Measurements from ENCODE around the gene ZBTB46.

The ZBTB46 gene

GRCh38 chr20:63783970-63784369 is 47.1 kb downstream of the ZBTB46 start:
- no peak overlapping the region for H3K4me3 ChIP-seq (IDR thresholded peaks at IDR 0.05; ENCODE audit: insufficient read depth, low read depth, low read length)
- H3K4me1 ChIP-seq (ENCODE audit: low read depth, poor library complexity, severe bottlenecking) = peaks cover 8% of the 10 kb centered on the region
- no peak overlapping the region for H3K9ac ChIP-seq
- H3K36me3 ChIP-seq (ENCODE audit: insufficient read depth) = no peaks in the 10 kb centered on the region
- H3K4me2 ChIP-seq = no peak overlapping the region
- no peaks in the 10 kb centered on the region for H4K20me1 ChIP-seq (ENCODE audit: insufficient read depth)
- no peak for TF ChIP-seq CTCF (conservative IDR thresholded peaks at IDR 0.05; ENCODE audit: low read depth, low read length)
- H3K27ac ChIP-seq = no peak overlapping the region
- no peaks in the 10 kb centered on the region for H3K79me2 ChIP-seq (ENCODE audit: insufficient read depth, low read depth)
- H2AFZ ChIP-seq (ENCODE audit: low read depth) = no peak overlapping the region
- H3K27me3 ChIP-seq (ENCODE audit: insufficient read depth, low read depth) = peaks cover 37% of the 10 kb centered on the region

GRCh38 chr20:63782521-63782971 is 48.5 kb downstream of the ZBTB46 start:
- peak overlapping the region; percentile 16; the same call in 1 of the 2 replicates for H2AFZ ChIP-seq (ENCODE audit: low read depth)
- no peaks in the 10 kb centered on the region for H3K79me2 ChIP-seq (ENCODE audit: insufficient read depth, low read depth)
- no peaks in the 10 kb centered on the region for H3K36me3 ChIP-seq (ENCODE audit: insufficient read depth)
- no peak overlapping the region for H3K27ac ChIP-seq
- H3K4me2 ChIP-seq = no peak overlapping the region
- peaks cover 28% of the 10 kb centered on the region for H3K27me3 ChIP-seq (ENCODE audit: insufficient read depth, low read depth)
- H3K4me1 ChIP-seq (ENCODE audit: low read depth, poor library complexity, severe bottlenecking) = peaks cover 8% of the 10 kb centered on the region
- no peaks in the 10 kb centered on the region for H4K20me1 ChIP-seq (ENCODE audit: insufficient read depth)
- TF ChIP-seq CTCF (conservative IDR thresholded peaks at IDR 0.05; ENCODE audit: low read depth, low read length) = no peak
- no peak overlapping the region for H3K4me3 ChIP-seq (IDR thresholded peaks at IDR 0.05; ENCODE audit: insufficient read depth, low read depth, low read length)
- no peak overlapping the region for H3K9ac ChIP-seq

- H3K4me3 ChIP-seq (IDR thresholded peaks at IDR 0.05; ENCODE audit: insufficient read depth, low read depth, low read length) = no peak overlapping the region
- H3K4me1 ChIP-seq (ENCODE audit: low read depth, poor library complexity, severe bottlenecking) = peaks cover 8% of the 10 kb centered on the region
- H3K9ac ChIP-seq = no peak overlapping the region
- no peaks in the 10 kb centered on the region for H3K79me2 ChIP-seq (ENCODE audit: insufficient read depth, low read depth)
- 0 out of 2 replicates have a peak overlapping the region, but pooled peaks have one; percentile 14 for H3K4me2 ChIP-seq
- no peaks in the 10 kb centered on the region for H4K20me1 ChIP-seq (ENCODE audit: insufficient read depth)
- H3K27ac ChIP-seq = no peak overlapping the region
- peaks cover 28% of the 10 kb centered on the region for H3K27me3 ChIP-seq (ENCODE audit: insufficient read depth, low read depth)
- H2AFZ ChIP-seq (ENCODE audit: low read depth) = peak overlapping the region; percentile 16; the same call in 1 of the 2 replicates
- no peak for TF ChIP-seq CTCF (conservative IDR thresholded peaks at IDR 0.05; ENCODE audit: low read depth, low read length)
- H3K36me3 ChIP-seq (ENCODE audit: insufficient read depth) = no peaks in the 10 kb centered on the region
These were observed 49.0 kb downstream of the ZBTB46 start for GRCh38 chr20:63782051-63782471.

GRCh38 chr20:63781181-63781580 is 49.9 kb downstream of the ZBTB46 start:
- H3K27me3 ChIP-seq (ENCODE audit: insufficient read depth, low read depth) = peaks cover 33% of the 10 kb centered on the region
- H3K36me3 ChIP-seq (ENCODE audit: insufficient read depth) = no peaks in the 10 kb centered on the region
- H4K20me1 ChIP-seq (ENCODE audit: insufficient read depth) = no peaks in the 10 kb centered on the region
- H3K79me2 ChIP-seq (ENCODE audit: insufficient read depth, low read depth) = no peaks in the 10 kb centered on the region
- H3K9ac ChIP-seq = no peak overlapping the region
- H3K4me1 ChIP-seq (ENCODE audit: low read depth, poor library complexity, severe bottlenecking) = peaks cover 8% of the 10 kb centered on the region
- no peak for TF ChIP-seq CTCF (conservative IDR thresholded peaks at IDR 0.05; ENCODE audit: low read depth, low read length)
- H2AFZ ChIP-seq (ENCODE audit: low read depth) = no peak overlapping the region
- no peak overlapping the region for H3K4me3 ChIP-seq (IDR thresholded peaks at IDR 0.05; ENCODE audit: insufficient read depth, low read depth, low read length)
- H3K27ac ChIP-seq = no peak overlapping the region
- H3K4me2 ChIP-seq = no peak overlapping the region

Data from KMS-11 (cell line).